CD8-positive, alpha-beta memory T cell (primary cell): ENCODE measurements around the gene HSPA6. TPM values are rescaled to one million over a fixed set of nuclear protein-coding genes. Genes with fewer than 3 reads are reported as not detected.

Experiments used
- CTCF ChIA-PET: fragments of 350-600 bp; sonication (Branson Sonifier 250); formaldehyde crosslinking; loops from one replicate; lab custom pipeline; 2021; ENCODE audit warnings: antibody characterized with exemption; lab: Charles Lee
- POLR2A ChIA-PET: fragments of 350-600 bp; sonication (Branson Sonifier 250); formaldehyde crosslinking; loops from one replicate; lab custom pipeline; 2021; ENCODE audit warnings: antibody characterized with exemption; lab: Charles Lee
- DNase-seq, 5 donors: peaks; one replicate each; pipeline versions ENCODE4 v3.0.0 to v3.0.0-alpha.2; 2020 to 2022; ENCODE audit warnings: mixed read lengths in 1 of 5
- H3K27ac ChIP-seq: one replicate; pipeline ENCODE4 v1.7.0; 2013; ENCODE audit warnings: low read depth, mild to moderate bottlenecking, low read length, moderate library complexity
- H3K27me3 ChIP-seq: 2 replicates; pipeline ENCODE4 v1.7.0; 2013; ENCODE audit warnings: low read length, mild to moderate bottlenecking; ENCODE audit not compliant: insufficient read depth, poor library complexity, severe bottlenecking
- H3K36me3 ChIP-seq: 2 replicates; pipeline ENCODE4 v1.7.0; 2013; ENCODE audit warnings: mild to moderate bottlenecking, low read length, moderate library complexity; ENCODE audit not compliant: insufficient read depth
- H3K4me1 ChIP-seq: 2 replicates; pipeline ENCODE4 v1.7.0; 2013; ENCODE audit warnings: mild to moderate bottlenecking, low read length, moderate library complexity; ENCODE audit not compliant: insufficient read depth
- H3K4me3 ChIP-seq: 2 replicates; pipeline ENCODE4 v1.7.0; 2013; ENCODE audit warnings: mild to moderate bottlenecking, low read length
- H3K9me3 ChIP-seq: 2 replicates; pipeline ENCODE4 v1.7.0; 2013; ENCODE audit warnings: mild to moderate bottlenecking, low read length
- H3K27ac Mint-ChIP-seq, 8 donors: one replicate each; pipeline ENCODE4 v1.8.0; 2020 to 2021; ENCODE audit warnings: mixed read lengths in 8 of 8, mild to moderate bottlenecking in 6 of 8, inconsistent platforms in 3 of 8, moderate library complexity in 3 of 8
- H3K27me3 Mint-ChIP-seq, 2 donors: one replicate each; pipeline ENCODE4 v1.8.0; 2020 to 2021; ENCODE audit warnings: mixed read lengths in 2 of 2, mild to moderate bottlenecking in 1 of 2, moderate library complexity in 1 of 2
- H3K36me3 Mint-ChIP-seq, 3 donors: one replicate each; pipeline ENCODE4 v1.8.0; 2020 to 2021; ENCODE audit warnings: mixed read lengths in 3 of 3, inconsistent platforms in 1 of 3, mild to moderate bottlenecking in 1 of 3
- H3K4me1 Mint-ChIP-seq, 3 donors: one replicate each; pipeline ENCODE4 v1.8.0; 2020 to 2021; ENCODE audit warnings: mixed read lengths in 3 of 3, inconsistent platforms in 1 of 3, mild to moderate bottlenecking in 1 of 3
- H3K4me3 Mint-ChIP-seq, 7 donors: one replicate each; pipeline ENCODE4 v1.8.0; 2020 to 2021; ENCODE audit warnings: mixed read lengths in 7 of 7, mild to moderate bottlenecking in 6 of 7, moderate library complexity in 4 of 7, inconsistent platforms in 2 of 7
- H3K9me3 Mint-ChIP-seq, 5 donors: one replicate each; pipeline ENCODE4 v1.8.0; 2020 to 2022; ENCODE audit warnings: mixed read lengths in 5 of 5, mild to moderate bottlenecking in 3 of 5, moderate library complexity in 2 of 5, inconsistent platforms in 1 of 5
- polyA plus RNA-seq: library from polyadenylated mRNA; unstranded; fragments of 300-500 nt; fragmentation: Illumina TruSeq; gene quantifications from one replicate; pipeline ENCODE4 v1.2.3, GENCODE V29; 2021
- total RNA-seq, 2 experiments: library from RNA; stranded (reverse); gene quantifications; one replicate each; pipeline ENCODE4 v1.2.3, GENCODE V29; 2021

Gene HSPA6
- total and polyA plus RNA-seq, 3 experiments from 2014 or later, result 0.90 to 1.4 (median 1.3) TPM

DNA sequence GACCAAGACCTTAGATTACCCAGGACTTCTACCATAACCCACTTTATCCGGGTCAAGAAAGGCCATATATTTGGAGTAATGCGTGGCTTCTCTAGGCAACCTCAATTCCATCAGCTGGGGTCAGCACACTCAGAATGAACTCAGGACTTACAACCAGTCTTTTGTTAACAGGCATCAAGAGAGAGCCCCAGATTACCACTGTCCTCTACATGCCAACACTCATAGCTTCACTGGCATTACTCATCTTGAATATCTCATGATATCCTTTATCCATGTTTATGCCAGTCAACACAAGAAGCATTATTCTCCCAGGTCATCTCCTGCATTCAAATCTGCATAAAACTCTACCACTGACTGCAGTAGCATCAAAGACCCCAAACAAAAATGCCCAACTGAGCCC, 25.7 kb upstream of the HSPA6 start:
- H3K4me1 ChIP-seq, result no peaks in the 10 kb centered on the region
- no peaks in the 10 kb centered on the region for H3K36me3 ChIP-seq
- H3K27ac ChIP-seq, result no peak overlapping the region
- Mint-ChIP-seq H3K27me3 (peaks cover 7 to 12% of the 10 kb centered on the region in 2 donors), H3K4me1 (peaks cover 5 to 9% (median 6%) of the 10 kb centered on the region in 3 donors), H3K27ac (no peak overlapping the region), H3K4me3 (no peak overlapping the region), H3K9me3 (no peaks in the 10 kb centered on the region), H3K36me3 (no peaks in the 10 kb centered on the region)
- DNase-seq, result no peak
- POLR2A ChIA-PET, result no interaction called here
- CTCF ChIA-PET, result interaction anchor here (1.0 kb wide), 1 partner anchor 11 kb away, joined by 3 read pairs; no protein-coding TSS in a partner anchor
- H3K4me3 ChIP-seq, result no peak overlapping the region
- no peaks in the 10 kb centered on the region for H3K27me3 ChIP-seq
- no peaks in the 10 kb centered on the region for H3K9me3 ChIP-seq

DNA sequence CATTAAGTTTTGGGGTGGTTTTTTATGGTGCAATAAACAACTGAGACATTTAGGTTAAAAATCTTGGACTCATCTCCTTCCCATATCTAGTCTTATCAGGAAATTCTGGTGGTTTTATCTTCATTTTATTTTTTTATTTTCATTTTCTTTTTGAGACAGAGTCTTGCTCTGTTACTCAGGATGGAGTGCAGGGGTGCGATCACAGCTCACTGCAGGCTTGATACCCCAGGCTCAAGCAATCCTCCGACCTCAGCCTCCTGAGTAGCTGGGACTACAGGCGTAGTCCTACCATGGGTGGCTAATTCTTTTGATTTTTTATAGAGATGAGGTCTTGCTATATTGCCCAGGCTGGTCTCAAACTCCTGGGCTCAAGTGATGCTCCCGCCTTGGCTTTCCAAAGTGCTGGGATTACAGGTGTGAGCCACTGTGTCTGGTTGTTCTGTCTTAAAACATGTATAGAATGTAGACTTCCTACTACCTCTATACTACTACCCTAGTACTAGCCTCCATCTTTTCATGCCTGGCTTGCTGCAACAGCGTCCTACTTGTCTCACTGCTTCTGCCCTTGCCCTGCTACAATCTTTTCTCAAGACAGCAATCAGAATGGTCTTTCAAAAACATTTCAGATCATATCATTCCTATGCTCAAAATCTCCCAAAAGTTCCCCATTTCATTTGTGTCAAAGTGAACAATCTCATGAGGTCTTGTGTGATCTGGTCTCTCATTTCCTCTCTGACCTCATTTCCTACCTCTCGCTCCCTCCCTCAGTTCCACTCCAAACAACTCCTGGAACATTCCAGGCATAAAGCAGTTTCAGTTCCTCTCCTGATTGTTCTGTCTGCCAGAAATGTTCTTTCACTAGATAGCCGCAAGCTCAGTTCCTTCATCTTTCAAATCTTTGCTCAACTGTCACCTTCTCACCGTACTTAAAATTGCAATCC, 25.0 kb upstream of the HSPA6 start:
- no peak for DNase-seq
- Mint-ChIP-seq H3K27ac (no peak overlapping the region), H3K4me1 (peaks cover 5 to 9% (median 6%) of the 10 kb centered on the region in 3 donors), H3K4me3 (no peak overlapping the region), H3K27me3 (peaks cover 7 to 12% of the 10 kb centered on the region in 2 donors), H3K9me3 (no peaks in the 10 kb centered on the region), H3K36me3 (no peaks in the 10 kb centered on the region)
- POLR2A ChIA-PET, result no interaction called here
- Histone ChIP-seq H3K4me1 (no peaks in the 10 kb centered on the region), H3K9me3 (no peaks in the 10 kb centered on the region), H3K27me3 (no peaks in the 10 kb centered on the region), H3K27ac (no peak overlapping the region), H3K4me3 (no peak overlapping the region), H3K36me3 (no peaks in the 10 kb centered on the region)
- CTCF ChIA-PET, result no interaction called here

DNA sequence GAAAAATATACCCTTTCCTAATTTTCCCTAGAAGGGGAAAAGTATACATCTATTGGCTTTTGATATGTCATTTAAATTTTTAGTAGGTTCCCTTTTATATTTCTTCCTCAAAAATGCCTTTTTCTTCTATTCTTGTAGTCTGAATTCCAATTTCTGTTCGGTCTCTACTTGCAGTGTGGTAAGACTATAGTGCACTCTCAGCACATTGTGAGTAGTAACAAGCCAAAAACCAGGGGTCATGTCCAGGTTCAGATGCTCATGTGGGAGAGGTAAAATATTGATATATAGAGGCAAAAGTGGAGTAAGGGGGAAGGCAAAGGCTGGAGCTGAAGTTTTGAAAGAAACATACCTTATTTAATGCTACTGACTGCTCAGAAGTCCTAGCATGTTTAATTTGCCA, 23.1 kb upstream of the HSPA6 start:
- H3K4me3 Mint-ChIP-seq, result no peak overlapping the region
- Histone ChIP-seq H3K9me3 (no peaks in the 10 kb centered on the region), H3K4me3 (no peak overlapping the region), H3K27me3 (no peaks in the 10 kb centered on the region), H3K4me1 (no peaks in the 10 kb centered on the region), H3K36me3 (no peaks in the 10 kb centered on the region), H3K27ac (no peak overlapping the region)
- CTCF ChIA-PET, result no interaction called here
- H3K27ac Mint-ChIP-seq, result no peak overlapping the region
- H3K27me3 Mint-ChIP-seq, result peaks cover 7 to 16% of the 10 kb centered on the region in 2 donors
- peaks cover 5 to 9% (median 6%) of the 10 kb centered on the region in 3 donors for H3K4me1 Mint-ChIP-seq
- POLR2A ChIA-PET, result no interaction called here
- no peaks in the 10 kb centered on the region for H3K9me3 Mint-ChIP-seq
- no peak for DNase-seq
- no peaks in the 10 kb centered on the region for H3K36me3 Mint-ChIP-seq

DNA sequence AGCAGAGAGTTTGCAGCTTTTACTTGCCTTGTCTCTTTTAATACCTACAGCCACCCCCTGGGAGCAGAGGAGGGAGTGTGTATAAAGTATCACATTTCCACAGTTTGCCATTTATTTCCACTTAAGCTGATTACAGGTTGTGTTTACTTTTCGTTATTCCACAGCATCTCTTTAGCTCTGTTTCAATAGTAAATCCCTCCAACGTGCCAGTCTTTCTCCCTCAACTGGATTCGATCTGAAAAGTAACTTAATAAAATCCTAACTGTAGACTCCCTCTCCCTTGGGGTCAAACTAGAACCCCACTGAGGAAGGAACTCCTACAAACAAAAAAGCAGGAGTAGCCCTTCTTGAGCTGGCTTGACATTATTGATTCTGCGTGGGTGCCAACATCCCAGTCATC, 22.2 kb upstream of the HSPA6 start:
- CTCF ChIA-PET, result interaction anchor here (1.2 kb wide), 1 partner anchor 15 kb away, joined by 3 read pairs; no protein-coding TSS in a partner anchor
- no peak overlapping the region for H3K27ac Mint-ChIP-seq

DNA sequence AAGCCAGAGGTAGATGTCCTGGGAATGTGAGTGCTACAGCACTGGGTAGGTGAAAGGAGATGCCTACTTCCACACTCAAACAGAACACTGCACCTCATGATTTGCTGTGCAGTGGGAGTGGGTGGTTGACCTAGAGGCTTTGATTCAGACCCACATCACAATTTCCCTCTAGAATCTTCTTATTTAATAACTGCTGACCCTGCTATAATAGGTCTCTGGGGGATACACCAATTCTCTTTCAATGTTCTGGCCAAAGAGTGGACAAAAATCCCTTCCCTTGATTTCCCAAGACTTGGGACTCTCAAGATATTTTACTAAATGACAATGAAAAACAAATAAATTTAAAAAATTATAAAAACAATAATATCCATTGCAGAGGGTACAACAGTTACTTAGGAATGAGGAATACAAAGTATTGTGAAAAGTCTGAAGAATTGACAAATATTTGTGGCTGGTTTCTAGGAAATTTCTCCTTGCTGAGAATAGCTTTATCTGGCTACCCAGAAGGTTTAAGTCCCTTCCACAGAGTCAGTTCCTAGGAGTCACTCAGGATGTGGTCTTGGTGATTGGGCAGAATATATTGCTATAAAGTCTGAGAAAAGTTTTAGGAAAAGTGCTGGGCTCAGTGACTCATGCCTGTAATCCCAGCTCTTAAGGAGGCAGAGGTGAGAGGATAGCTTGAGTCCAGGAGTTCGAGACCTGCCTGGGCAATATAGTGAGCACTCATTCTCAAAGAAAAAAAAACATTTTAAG, 21.5 kb upstream of the HSPA6 start:
- H3K4me1 ChIP-seq, result no peaks in the 10 kb centered on the region
- Mint-ChIP-seq H3K9me3 (no peaks in the 10 kb centered on the region), H3K4me3 (no peak overlapping the region), H3K36me3 (no peaks in the 10 kb centered on the region), H3K4me1 (peaks cover 5 to 9% (median 6%) of the 10 kb centered on the region in 3 donors), H3K27ac (no peak overlapping the region), H3K27me3 (peaks cover 9 to 29% of the 10 kb centered on the region in 2 donors)
- H3K27ac ChIP-seq, result peak overlapping the region; percentile 64
- H3K27me3 ChIP-seq, result peaks cover 4% of the 10 kb centered on the region
- DNase-seq, result no peak
- no peak overlapping the region for H3K4me3 ChIP-seq
- ChIA-PET CTCF (interaction anchor here (1.2 kb wide), 1 partner anchor 15 kb away, joined by 3 read pairs; no protein-coding TSS in a partner anchor), POLR2A (no interaction called here)
- no peaks in the 10 kb centered on the region for H3K36me3 ChIP-seq
- no peaks in the 10 kb centered on the region for H3K9me3 ChIP-seq

More for the DNA sequence above, 22.2 kb upstream of the HSPA6 start:
- H3K27me3 ChIP-seq, result peaks cover 1% of the 10 kb centered on the region
- no peak for DNase-seq
- POLR2A ChIA-PET, result no interaction called here
- no peaks in the 10 kb centered on the region for H3K36me3 ChIP-seq
- H3K27ac ChIP-seq, result peak overlapping the region; percentile 38
- H3K4me1 ChIP-seq, result no peaks in the 10 kb centered on the region
- Mint-ChIP-seq H3K9me3 (no peaks in the 10 kb centered on the region), H3K36me3 (no peaks in the 10 kb centered on the region), H3K27me3 (peaks cover 9 to 26% of the 10 kb centered on the region in 2 donors), H3K4me3 (no peak overlapping the region), H3K4me1 (peaks cover 5 to 9% (median 6%) of the 10 kb centered on the region in 3 donors)
- no peaks in the 10 kb centered on the region for H3K9me3 ChIP-seq
- no peak overlapping the region for H3K4me3 ChIP-seq

DNA sequence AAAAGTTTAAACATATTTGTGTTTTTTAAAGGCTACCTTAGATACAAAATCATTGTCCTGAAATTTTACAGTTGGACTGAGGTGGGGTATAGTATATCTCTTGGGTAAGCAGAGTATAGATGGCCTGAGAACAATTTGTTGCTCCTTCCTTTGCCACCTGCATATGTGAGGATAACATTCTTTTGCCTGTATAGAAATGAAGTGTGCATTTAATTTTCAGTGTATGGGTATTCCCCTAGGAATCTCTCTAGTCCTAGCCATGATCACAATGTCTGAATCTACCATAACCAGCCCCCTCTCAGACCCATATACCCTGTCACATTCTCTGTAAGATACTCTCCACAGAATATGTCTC, 21.0 kb upstream of the HSPA6 start:
- no peaks in the 10 kb centered on the region for H3K9me3 ChIP-seq
- no peak for DNase-seq
- Mint-ChIP-seq H3K4me1 (peaks cover 5 to 9% (median 6%) of the 10 kb centered on the region in 3 donors), H3K9me3 (no peaks in the 10 kb centered on the region), H3K36me3 (no peaks in the 10 kb centered on the region), H3K4me3 (no peak overlapping the region), H3K27ac (no peak overlapping the region), H3K27me3 (peaks cover 9 to 29% of the 10 kb centered on the region in 2 donors)
- ChIA-PET CTCF (no interaction called here), POLR2A (no interaction called here)
- peak overlapping the region; percentile 64 for H3K27ac ChIP-seq
- no peak overlapping the region for H3K4me3 ChIP-seq
- H3K36me3 ChIP-seq, result no peaks in the 10 kb centered on the region
- H3K27me3 ChIP-seq, result peaks cover 4% of the 10 kb centered on the region
- H3K4me1 ChIP-seq, result no peaks in the 10 kb centered on the region

DNA sequence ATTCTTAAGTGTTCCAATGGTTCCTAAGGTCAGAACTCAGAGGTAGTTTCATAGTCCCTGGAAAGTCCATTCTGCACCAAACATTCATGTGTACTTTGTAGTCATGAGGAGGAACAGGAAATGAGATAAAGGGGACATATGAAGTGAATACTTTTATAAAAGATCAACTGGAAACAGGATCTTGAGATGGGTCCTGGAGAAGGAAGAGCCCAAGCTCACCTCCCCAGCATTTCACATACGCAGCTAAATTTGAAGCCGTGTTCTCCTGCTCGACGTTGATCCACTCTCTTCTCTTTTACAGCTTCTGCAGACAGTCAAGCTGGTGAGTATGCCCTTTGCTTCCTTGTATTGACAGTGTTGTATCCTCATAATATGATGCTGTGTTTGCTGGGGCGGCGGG, 18.7 kb upstream of the HSPA6 start:
- H3K4me3 ChIP-seq, result no peak overlapping the region
- no peak overlapping the region for H3K27ac Mint-ChIP-seq
- no peaks in the 10 kb centered on the region for H3K4me1 ChIP-seq
- H3K27me3 ChIP-seq, result peaks cover 4% of the 10 kb centered on the region
- H3K27ac ChIP-seq, result peak overlapping the region; percentile 78
- no peaks in the 10 kb centered on the region for H3K36me3 Mint-ChIP-seq
- POLR2A ChIA-PET, result no interaction called here
- H3K4me1 Mint-ChIP-seq, result no peaks in the 10 kb centered on the region
- no peak overlapping the region for H3K4me3 Mint-ChIP-seq
- no peaks in the 10 kb centered on the region for H3K36me3 ChIP-seq
- no peaks in the 10 kb centered on the region for H3K9me3 ChIP-seq
- peaks cover 0 to under 1% (median 0%) of the 10 kb centered on the region in 5 donors for H3K9me3 Mint-ChIP-seq
- no peak for DNase-seq
- H3K27me3 Mint-ChIP-seq, result peaks cover 12 to 29% of the 10 kb centered on the region in 2 donors
- CTCF ChIA-PET, result interaction anchor here (1.1 kb wide), 1 partner anchor 18 kb away, joined by 3 read pairs; the partner anchor contains the start of gene HSPA6
